B cell (primary cell): Measurements from ENCODE around the gene MBNL3. TPM values are rescaled to one million over a fixed set of nuclear protein-coding genes. Genes with fewer than 3 reads are reported as not detected.

Source experiments
- ATAC-seq: fragments of 200-7000 bp; cut with Tn5 transposase; one replicate; pipeline ENCODE4 v1.10.0; 2021; ENCODE audit warnings: low read depth, mild to moderate bottlenecking, moderate number of reproducible peaks, moderate library complexity
- CTCF ChIA-PET: fragments of 350-600 bp; sonication (Branson Sonifier 250); formaldehyde crosslinking; loops from one replicate; lab custom pipeline; 2021; ENCODE audit warnings: antibody characterized with exemption, inconsistent platforms; lab: Charles Lee
- POLR2A ChIA-PET: fragments of 350-600 bp; sonication (Branson Sonifier 250); formaldehyde crosslinking; loops from one replicate; lab custom pipeline; 2021; ENCODE audit warnings: antibody characterized with exemption; lab: Charles Lee
- DNase-seq: peaks from one replicate; pipeline ENCODE4 v3.0.0; 2013
- H2AFZ ChIP-seq: 2 replicates; pipeline ENCODE4 v1.6.1; 2012; ENCODE audit warnings: mild to moderate bottlenecking, low read depth, low read length; ENCODE audit not compliant: insufficient read depth, poor library complexity, severe bottlenecking
- H3K27ac ChIP-seq, 2 donors: 1 replicate in 1 of 2; 2 replicates in 1 of 2; pipeline ENCODE4 v1.5.1; 2012 to 2013; ENCODE audit warnings: low read length in 2 of 2, mild to moderate bottlenecking in 2 of 2, moderate library complexity in 1 of 2
- H3K27me3 ChIP-seq, 4 experiments: fragments of 200-600 bp in 1 of 4; sonication (generic) in 1 of 4; replicated peaks in 1 of 4; 1 replicate in 2 of 4; 2 replicates in 2 of 4; pipeline versions ENCODE4 v1.6.1 to v1.7.0; 2013 to 2016; ENCODE audit warnings: low read length in 3 of 4, mild to moderate bottlenecking in 2 of 4, mixed read lengths in 1 of 4, moderate library complexity in 1 of 4; ENCODE audit not compliant: insufficient read depth in 4 of 4, control insufficient read depth in 3 of 4; ENCODE audit errors: control extremely low read depth in 1 of 4
- H3K36me3 ChIP-seq, 2 experiments: replicated peaks in 1 of 2; 1 replicate in 1 of 2; 2 replicates in 1 of 2; pipeline versions ENCODE4 v1.6.1 to v1.7.1; 2013; ENCODE audit warnings: low read length in 1 of 2; ENCODE audit not compliant: insufficient read depth in 2 of 2, control insufficient read depth in 1 of 2; ENCODE audit errors: control extremely low read depth in 1 of 2, extremely low read depth in 1 of 2
- H3K4me1 ChIP-seq, 2 donors: fragments of 200-600 bp in 1 of 2; sonication (generic) in 1 of 2; 1 replicate in 1 of 2; 2 replicates in 1 of 2; pipeline versions ENCODE4 v1.5.1 to v1.6.1; 2013 to 2017; ENCODE audit warnings: low read length in 2 of 2; ENCODE audit not compliant: control insufficient read depth in 2 of 2, insufficient read depth in 2 of 2
- H3K4me2 ChIP-seq: replicated peaks from 2 replicates; pipeline ENCODE3; 2012; ENCODE audit warnings: mild to moderate bottlenecking, low read depth, low read length; ENCODE audit not compliant: poor library complexity, severe bottlenecking
- H3K4me3 ChIP-seq, 5 experiments: fragments of 200-600 bp in 1 of 5; sonication (generic) in 1 of 5; 1 replicate in 3 of 5; 2 replicates in 2 of 5; pipeline versions ENCODE4 v1.5.1 to v1.7.0; 2011 to 2016; ENCODE audit warnings: low read length in 4 of 5, mild to moderate bottlenecking in 4 of 5, low read depth in 2 of 5, control low read depth in 1 of 5, moderate library complexity in 1 of 5; ENCODE audit not compliant: insufficient read depth in 1 of 5; ENCODE audit errors: control extremely low read depth in 1 of 5, extremely low read depth in 1 of 5
- H3K79me2 ChIP-seq: fragments of 200-600 bp; sonication (generic); one replicate; pipeline ENCODE4 v1.6.0; 2016; ENCODE audit warnings: low read length; ENCODE audit not compliant: control insufficient read depth, insufficient read depth
- H3K9ac ChIP-seq: fragments of 200-600 bp; sonication (generic); 2 replicates; pipeline ENCODE4 v1.6.1; 2017; ENCODE audit warnings: mild to moderate bottlenecking, low read length, moderate library complexity
- H3K9me3 ChIP-seq, 3 donors: one replicate each; pipeline versions ENCODE4 v1.6.1 to v1.7.1; 2013; ENCODE audit warnings: low read length in 2 of 3; ENCODE audit not compliant: control insufficient read depth in 2 of 3, insufficient read depth in 1 of 3; ENCODE audit errors: control extremely low read depth in 1 of 3
- H4K20me1 ChIP-seq: 2 replicates; pipeline ENCODE4 v1.6.0; 2012; ENCODE audit warnings: mild to moderate bottlenecking, low read length; ENCODE audit not compliant: insufficient read depth, control insufficient read depth, poor library complexity, severe bottlenecking
- H3K27ac Mint-ChIP-seq: one replicate; pipeline ENCODE4 v1.8.0; 2021; ENCODE audit warnings: mixed read lengths
- H3K27me3 Mint-ChIP-seq: one replicate; pipeline ENCODE4 v1.8.0; 2021; ENCODE audit warnings: mixed read lengths
- H3K4me1 Mint-ChIP-seq: one replicate; pipeline ENCODE4 v1.8.0; 2021; ENCODE audit warnings: mixed read lengths
- H3K4me3 Mint-ChIP-seq: one replicate; pipeline ENCODE4 v1.8.0; 2021; ENCODE audit warnings: mixed read lengths
- H3K9me3 Mint-ChIP-seq: one replicate; pipeline ENCODE4 v1.8.0; 2022; ENCODE audit warnings: mixed read lengths; ENCODE audit not compliant: insufficient read depth
- EZH2 ChIP-seq: IDR thresholded peaks from 2 replicates; pipeline ENCODE4 v1.6.1; 2012; ENCODE audit warnings: borderline replicate concordance, low read depth, mild to moderate bottlenecking, moderate library complexity, low read length; ENCODE audit not compliant: insufficient read depth, poor library complexity, severe bottlenecking
- WGBS: methylation state at CpG from one replicate; pipeline ENCODE4 v1.1.5; 2013; ENCODE audit warnings: missing lambda C conversion rate; ENCODE audit not compliant: insufficient coverage; 5-methylcytosine and 5-hydroxymethylcytosine counted together
- intact Hi-C: fragments of 100-400 bp; cut with micrococcal nuclease; formaldehyde crosslinking; loops from one replicate; pipeline ENCODE4 v1.10.0; 2022
- polyA plus RNA-seq: library from polyadenylated mRNA; depleted of rRNA; stranded (reverse); fragments of >200 nt; gene quantifications from 2 replicates; pipeline ENCODE4 v1.2.3, GENCODE V29; 2012
- total RNA-seq, 2 donors: library from RNA; stranded (reverse); fragments of 120-200 nt in 1 of 2; gene quantifications; 1 replicate in 1 of 2; 2 replicates in 1 of 2; pipeline versions ENCODE4 v1.2.3 to v1.2.4, GENCODE V29; 2013 to 2022
- TF ChIP-seq, protein P1 (sequence below): fragments of 200-600 bp; IDR thresholded peaks from one replicate; pipeline ENCODE4 v1.8.0; 2022; ENCODE audit warnings: antibody characterized with exemption, mild to moderate bottlenecking

Gene MBNL3
- total and polyA plus RNA-seq, 2 donors (not counting 1 experiment from before 2014, with no cell fraction given) = 16.6 to 63.1 TPM

DNA sequence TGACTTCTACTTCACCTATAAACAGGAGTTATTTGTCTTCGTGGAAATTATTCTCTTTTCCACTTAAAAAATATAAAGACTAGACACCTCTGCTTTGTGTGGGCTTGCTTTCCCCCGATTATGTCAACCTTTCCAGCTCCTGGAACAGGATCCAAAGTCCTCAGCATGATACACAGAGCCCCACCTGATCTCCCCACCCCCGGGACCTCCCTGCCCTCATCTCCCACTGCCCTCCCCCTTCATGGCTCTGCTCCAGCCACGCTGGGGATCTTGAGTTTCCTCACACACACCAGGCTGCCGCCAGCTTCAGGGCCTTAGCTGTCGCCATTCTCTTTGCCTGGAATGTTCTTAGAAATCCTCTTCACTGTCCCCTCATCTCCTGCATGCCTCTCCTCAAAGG is 55.3 kb downstream of the MBNL3 start:
- Mint-ChIP-seq H3K27ac (no peak overlapping the region), H3K4me1 (no peaks in the 10 kb centered on the region), H3K9me3 (no peaks in the 10 kb centered on the region), H3K27me3 (no peaks in the 10 kb centered on the region), H3K4me3 (no peak overlapping the region)
- no peak overlapping the region for H3K9ac ChIP-seq
- POLR2A ChIA-PET = no interaction called here
- no peak for ATAC-seq
- WGBS = 96% methylated on average over 4 of the region's 6 CpGs
- H2AFZ ChIP-seq = no peak overlapping the region
- no peak overlapping the region for H3K4me2 ChIP-seq
- intact Hi-C loops = loop anchor here (10.0 kb wide), 1 partner anchor 51 kb away; the partner anchor contains the start of gene MBNL3
- no peaks in the 10 kb centered on the region for H4K20me1 ChIP-seq
- H3K27ac ChIP-seq = no peak overlapping the region
- TF ChIP-seq, protein P1, sequence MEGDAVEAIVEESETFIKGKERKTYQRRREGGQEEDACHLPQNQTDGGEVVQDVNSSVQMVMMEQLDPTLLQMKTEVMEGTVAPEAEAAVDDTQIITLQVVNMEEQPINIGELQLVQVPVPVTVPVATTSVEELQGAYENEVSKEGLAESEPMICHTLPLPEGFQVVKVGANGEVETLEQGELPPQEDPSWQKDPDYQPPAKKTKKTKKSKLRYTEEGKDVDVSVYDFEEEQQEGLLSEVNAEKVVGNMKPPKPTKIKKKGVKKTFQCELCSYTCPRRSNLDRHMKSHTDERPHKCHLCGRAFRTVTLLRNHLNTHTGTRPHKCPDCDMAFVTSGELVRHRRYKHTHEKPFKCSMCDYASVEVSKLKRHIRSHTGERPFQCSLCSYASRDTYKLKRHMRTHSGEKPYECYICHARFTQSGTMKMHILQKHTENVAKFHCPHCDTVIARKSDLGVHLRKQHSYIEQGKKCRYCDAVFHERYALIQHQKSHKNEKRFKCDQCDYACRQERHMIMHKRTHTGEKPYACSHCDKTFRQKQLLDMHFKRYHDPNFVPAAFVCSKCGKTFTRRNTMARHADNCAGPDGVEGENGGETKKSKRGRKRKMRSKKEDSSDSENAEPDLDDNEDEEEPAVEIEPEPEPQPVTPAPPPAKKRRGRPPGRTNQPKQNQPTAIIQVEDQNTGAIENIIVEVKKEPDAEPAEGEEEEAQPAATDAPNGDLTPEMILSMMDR = no peak
- TF ChIP-seq EZH2 = no peak
- CTCF ChIA-PET = no interaction called here
- no peak overlapping the region for H3K4me3 ChIP-seq
- DNase-seq = no peak
- H3K79me2 ChIP-seq = no peaks in the 10 kb centered on the region
- H3K27me3 ChIP-seq = no peaks in the 10 kb centered on the region
- H3K9me3 ChIP-seq = no peaks in the 10 kb centered on the region
- no peaks in the 10 kb centered on the region for H3K4me1 ChIP-seq
- no peaks in the 10 kb centered on the region for H3K36me3 ChIP-seq

DNA sequence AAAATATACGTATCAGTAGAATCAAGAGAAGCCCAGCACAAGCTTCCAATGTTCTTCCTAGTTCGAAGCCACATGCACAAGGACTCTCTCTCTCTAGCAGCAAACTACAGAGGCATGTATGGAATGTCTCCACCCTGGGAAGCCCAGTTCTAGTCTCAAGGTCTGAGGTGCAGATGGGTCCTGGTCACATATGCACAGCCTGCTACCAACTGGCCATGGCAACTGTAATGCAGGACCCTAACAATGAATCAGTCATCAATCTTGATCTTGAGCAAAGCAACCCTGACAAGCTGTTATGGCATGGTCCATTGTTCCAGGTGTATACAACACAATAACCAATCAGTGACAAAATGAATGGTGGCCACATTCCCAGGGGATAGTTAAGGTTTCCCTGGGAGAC is 55.8 kb downstream of the MBNL3 start:
- Histone ChIP-seq H3K4me3 (no peak overlapping the region), H3K79me2 (no peaks in the 10 kb centered on the region), H2AFZ (no peak overlapping the region), H3K27ac (no peak overlapping the region), H3K4me1 (no peaks in the 10 kb centered on the region), H3K36me3 (no peaks in the 10 kb centered on the region), H3K9ac (no peak overlapping the region), H3K4me2 (no peak overlapping the region), H3K27me3 (no peaks in the 10 kb centered on the region), H4K20me1 (no peaks in the 10 kb centered on the region), H3K9me3 (no peaks in the 10 kb centered on the region)
- no CpG with 5 or more reads among the region's 2 CpGs for WGBS
- Mint-ChIP-seq H3K9me3 (no peaks in the 10 kb centered on the region), H3K4me1 (no peaks in the 10 kb centered on the region), H3K4me3 (no peak overlapping the region), H3K27me3 (no peaks in the 10 kb centered on the region), H3K27ac (no peak overlapping the region)
- CTCF ChIA-PET = no interaction called here
- intact Hi-C loops = loop anchor here (10.0 kb wide), 1 partner anchor 52 kb away; the partner anchor contains the start of gene MBNL3
- ATAC-seq = no peak
- POLR2A ChIA-PET = no interaction called here
- no peak for TF ChIP-seq EZH2
- TF ChIP-seq, protein P1 = no peak
- no peak for DNase-seq
